Fibroblast of skin of left biceps (primary cell): Measurements from ENCODE around the gene DIS3L2.

Experiments used
- DNase-seq, 2 experiments: peaks; one replicate each; pipeline ENCODE4 v3.0.0-alpha.2; 2013; ENCODE audit warnings: low read depth in 2 of 2

The DIS3L2 gene

GRCh38 chr2:231961349-231962166 lies at the start of gene DIS3L2:
DIS3L2 (plus strand) TSS chr2:231961713; CDS start chr2:232014928, 53,215 bp downstream.
- peak; percentile 42 to 53 for DNase-seq

- no peak for DNase-seq
These were observed 47.3 kb upstream of the DIS3L2 start for GRCh38 chr2:231914077-231914690.

DNA sequence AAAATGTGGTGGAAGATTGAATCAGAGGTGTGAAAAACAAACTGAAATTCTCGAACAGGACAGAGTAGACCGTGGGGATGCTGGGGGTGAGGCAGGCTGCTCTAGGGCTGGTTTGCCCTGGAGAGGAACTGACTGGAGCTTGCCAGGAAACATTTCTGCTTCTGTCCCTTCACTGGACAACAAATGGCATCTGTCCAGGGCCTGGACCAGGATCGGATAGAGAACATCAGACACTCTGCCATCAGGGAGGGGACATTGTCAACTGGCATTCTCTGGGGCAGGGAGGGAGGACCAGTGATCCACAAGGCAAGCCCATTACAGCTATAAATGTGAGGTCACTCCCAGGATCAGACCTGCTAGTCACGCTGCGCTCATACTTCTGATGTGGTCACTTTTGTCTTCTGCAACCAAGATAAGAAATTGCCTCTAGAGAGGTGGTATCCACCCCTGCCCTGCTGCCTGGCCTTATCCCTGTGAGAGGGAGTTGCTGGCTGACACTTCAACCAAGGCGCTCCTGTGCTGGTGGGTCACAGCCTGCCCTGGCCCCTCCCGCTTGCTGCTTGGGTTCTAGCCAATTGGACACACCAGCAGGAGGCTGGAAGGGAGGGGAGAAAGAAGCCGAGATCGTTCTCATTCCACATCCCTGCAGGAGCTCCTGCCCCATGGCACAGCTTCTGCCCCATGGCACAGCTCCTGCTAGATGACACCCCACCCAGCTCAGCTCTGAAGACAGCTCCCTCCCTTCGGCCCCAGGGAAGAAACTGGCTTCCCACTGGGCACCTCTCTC lies 44.0 kb upstream of the DIS3L2 start:
- no peak for DNase-seq

DNA sequence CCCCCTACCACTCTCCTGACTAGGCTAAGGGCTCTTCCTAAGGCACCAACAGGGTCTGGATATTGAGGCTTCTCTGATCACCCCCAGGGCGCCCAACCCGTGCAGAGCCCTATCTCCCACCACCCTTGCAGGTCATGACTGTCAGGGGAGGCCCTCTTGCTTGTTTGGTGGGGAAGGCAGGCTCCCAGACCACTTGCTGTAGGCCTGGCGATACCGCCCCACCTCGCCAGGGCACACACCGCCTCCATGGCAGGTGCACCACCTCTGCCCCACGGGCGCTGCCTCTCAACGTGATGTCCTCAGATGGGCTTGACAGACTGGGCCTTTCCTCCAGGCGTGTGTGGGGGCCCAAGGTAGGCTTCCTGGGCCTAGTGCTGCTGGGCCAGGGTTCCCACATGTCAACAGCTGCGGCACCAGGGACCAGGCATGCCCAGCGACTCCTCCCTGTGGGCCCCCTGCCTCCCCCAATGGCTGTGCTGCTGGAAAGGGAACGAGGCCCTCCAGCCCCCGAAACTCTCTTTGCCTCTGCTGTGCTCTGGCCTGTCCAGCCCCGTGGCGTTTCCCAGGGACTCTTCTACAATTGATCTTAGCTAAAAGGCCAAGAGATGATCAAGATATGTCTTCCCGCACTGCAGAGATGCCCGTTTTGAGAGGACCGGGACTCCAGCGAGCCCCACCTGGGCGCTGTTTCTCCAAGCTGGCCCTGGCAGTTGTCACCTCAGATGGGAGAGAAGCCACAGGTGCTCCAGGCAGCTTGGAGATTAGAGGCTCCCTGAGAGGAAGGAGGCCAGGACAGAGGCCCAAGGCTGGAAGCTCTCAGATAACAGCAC lies 42.8 kb upstream of the DIS3L2 start:
- no peak for DNase-seq

GRCh38 chr2:231919341-231920035 lies 42.0 kb upstream of the DIS3L2 start:
- DNase-seq: no peak

DNA sequence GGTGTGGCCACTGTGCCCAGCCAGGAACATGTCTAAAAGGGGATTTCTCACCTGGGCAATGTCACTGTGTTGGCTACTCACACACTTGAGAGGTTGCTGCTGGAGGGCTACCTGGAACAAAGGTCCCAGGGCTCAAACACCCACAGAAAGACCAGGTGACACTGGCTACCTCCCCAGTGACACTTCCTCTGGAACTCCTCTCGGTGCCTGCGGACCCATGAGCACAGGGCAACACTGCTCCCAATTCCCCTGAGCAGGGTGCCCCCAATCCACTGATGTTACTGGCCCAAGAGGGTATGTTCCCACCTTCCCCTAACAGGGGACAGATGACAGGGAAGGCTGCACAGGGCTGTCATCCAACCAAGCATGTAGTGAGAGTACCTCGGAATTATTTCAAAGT lies 41.1 kb upstream of the DIS3L2 start:
- no peak for DNase-seq

- DNase-seq: no peak
These were observed 40.7 kb upstream of the DIS3L2 start for GRCh38 chr2:231920795-231921194.

- DNase-seq: no peak
These were observed 39.1 kb upstream of the DIS3L2 start for GRCh38 chr2:231922311-231923009.

DNA sequence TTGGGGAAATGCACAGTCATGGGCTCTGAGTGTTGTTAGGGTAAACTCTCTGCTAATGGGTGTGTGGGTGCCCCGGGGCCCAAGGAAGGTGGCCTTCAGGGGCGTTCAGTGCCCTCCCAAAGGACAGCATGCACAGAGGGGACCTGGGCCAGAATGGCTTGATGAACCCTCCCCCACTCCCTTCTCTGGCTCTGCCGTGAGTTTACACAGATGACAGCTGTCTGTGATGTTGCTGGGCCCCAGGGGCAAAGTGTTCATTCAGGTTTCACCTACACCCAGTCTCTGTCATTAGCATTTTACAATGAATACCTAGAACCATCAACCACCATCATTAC lies 38.5 kb upstream of the DIS3L2 start:
- DNase-seq: no peak

- no peak for DNase-seq
These were observed 37.3 kb upstream of the DIS3L2 start for GRCh38 chr2:231923951-231924888.

- no peak for DNase-seq
These were observed 36.6 kb upstream of the DIS3L2 start for GRCh38 chr2:231924889-231925275.

- DNase-seq: peak; percentile 20 to 23
These were observed 36.0 kb upstream of the DIS3L2 start for GRCh38 chr2:231925303-231926179.

DNA sequence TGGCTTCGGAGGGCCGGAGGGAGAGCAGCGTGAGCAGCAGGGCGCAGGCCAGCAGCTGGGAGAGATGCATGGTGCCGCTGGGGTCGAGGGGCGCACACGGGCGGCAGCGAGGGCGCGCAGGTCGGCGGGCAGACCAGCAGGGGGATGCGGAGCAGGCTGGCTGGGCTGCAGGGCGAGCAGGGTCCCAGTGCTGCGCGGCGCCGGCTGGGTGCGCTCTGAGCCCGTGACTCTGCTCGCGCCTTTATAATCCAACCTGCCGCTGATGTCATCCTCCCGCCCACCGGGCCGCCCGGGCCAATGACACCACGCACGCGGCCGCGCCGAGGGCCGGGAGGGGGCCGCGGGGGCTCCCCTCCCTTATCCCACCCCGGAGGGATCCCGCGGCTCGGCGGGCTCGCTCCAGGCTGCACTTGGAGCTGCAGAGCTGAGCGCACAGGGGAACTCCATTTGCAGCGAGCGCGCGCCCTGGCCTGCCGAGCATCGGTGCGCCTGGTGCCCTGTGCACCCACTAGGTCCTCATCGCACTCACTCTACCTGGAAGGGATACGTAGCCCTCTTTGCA lies 35.3 kb upstream of the DIS3L2 start, which contains the start of gene NPPC:
NPPC (minus strand) TSS at position 217 of the 562 bp plus-strand sequence; CDS start at position 70, 147 bp downstream.
- DNase-seq: no peak

- no peak for DNase-seq
These were observed 34.5 kb upstream of the DIS3L2 start for GRCh38 chr2:231926761-231927565.

- DNase-seq: no peak
These were observed 34.0 kb upstream of the DIS3L2 start for GRCh38 chr2:231927566-231927890.

GRCh38 chr2:231928481-231928880 lies 33.0 kb upstream of the DIS3L2 start:
- no peak for DNase-seq
